GM21529 (cell line): ENCODE data around the gene BICC1.

ENCODE experiments used
- ATAC-seq: cut with Tn5 transposase; IDR thresholded peaks from one replicate; pipeline ENCODE4 v1.9.1; 2021; ENCODE audit not compliant: unreplicated experiment

The BICC1 gene

GRCh38 chr10:58734116-58734515, 221.4 kb downstream of the BICC1 start:
- ATAC-seq = no peak

DNA sequence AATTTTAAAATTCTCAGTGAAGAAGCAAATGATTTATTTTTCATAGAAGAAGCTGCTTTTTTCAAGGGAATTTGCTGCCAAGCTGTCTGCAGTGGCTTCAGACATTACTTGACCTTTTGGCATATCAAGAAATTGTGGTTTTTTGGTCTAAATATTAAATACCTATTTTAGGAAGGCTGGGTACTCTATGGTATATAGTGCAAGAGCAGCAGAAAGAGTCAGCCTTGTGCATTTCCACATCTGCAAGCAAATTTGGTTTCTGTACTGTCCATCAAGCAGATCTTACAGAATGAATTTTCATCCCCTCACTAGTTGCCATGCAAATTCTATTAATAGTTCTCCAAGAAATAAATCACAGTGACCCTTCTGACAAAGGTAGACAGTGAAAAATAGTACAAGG, 222.0 kb downstream of the BICC1 start:
- ATAC-seq = no peak

DNA sequence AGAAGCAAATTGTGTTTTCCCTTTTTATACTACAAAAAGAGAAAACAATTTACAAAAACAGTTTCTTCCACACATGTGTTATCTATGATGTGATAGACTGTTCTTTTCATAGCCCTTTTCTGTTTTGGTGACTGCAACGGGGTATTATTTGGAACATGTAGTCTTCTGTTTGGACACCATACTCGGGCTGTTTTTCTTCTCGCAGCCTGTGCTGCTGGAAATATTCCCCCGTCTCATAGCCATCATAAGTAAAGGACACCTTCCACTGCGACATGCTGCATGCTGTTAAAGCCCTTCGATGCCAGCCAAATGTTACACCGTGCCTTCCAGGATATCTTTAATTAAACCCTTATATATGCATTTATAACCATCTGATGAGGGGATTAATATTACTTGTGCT, 222.4 kb downstream of the BICC1 start:
- ATAC-seq = no peak

DNA sequence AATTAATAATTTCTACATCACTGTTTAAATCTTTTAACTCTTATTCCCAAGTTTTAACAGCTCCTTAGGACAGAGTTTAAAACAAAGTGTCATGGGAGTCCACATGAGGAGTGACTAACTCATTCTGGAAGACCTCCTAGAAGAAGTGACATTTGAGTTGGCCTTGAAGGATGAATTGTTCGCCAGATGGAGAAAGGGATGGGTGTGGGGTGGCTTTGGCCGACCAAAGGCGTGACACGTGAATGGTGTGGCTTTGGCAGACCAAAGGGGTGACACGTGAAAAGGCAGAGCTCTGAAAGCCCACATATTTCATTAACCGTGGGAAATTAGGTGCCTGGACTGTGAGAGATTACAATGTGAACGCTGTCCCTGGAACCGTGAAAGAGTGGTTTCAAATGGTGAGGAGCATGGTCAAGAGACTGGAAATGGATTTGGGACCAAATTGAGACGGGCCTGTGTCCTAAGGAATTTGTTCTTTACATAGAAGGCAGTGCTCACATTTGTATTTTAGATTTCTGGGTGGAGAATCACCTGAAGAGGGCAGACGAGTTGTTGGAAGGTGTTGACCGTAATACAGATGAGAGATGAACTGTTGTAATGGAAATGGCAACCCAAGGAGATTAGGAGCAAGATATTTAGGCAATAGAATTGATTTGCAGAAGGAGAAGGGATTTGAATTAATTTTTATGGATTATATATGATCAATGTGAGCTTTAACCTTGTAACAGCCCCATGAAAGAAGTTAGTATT, 228.1 kb downstream of the BICC1 start:
- ATAC-seq = no peak

DNA sequence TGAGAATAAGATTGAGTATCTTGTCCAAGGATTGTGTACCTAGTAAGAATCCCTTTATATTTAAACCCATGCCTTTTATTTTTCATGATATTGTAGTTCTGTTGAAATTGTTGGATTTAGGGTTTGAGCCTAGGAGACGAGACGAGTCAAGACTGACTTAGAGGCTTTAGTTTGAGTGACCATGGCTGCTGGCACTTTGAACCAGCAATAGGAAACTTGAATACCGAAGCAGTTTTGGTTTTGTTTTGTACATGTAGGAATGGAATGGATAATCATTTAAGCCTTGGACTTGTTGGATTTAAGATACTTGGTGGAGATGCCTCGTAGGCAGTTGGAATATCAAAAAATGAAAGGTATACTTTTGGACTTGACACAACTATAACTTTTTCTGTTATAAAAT, 229.0 kb downstream of the BICC1 start:
- ATAC-seq = no peak

GRCh38 chr10:58742141-58742540, 229.5 kb downstream of the BICC1 start:
- no peak for ATAC-seq

DNA sequence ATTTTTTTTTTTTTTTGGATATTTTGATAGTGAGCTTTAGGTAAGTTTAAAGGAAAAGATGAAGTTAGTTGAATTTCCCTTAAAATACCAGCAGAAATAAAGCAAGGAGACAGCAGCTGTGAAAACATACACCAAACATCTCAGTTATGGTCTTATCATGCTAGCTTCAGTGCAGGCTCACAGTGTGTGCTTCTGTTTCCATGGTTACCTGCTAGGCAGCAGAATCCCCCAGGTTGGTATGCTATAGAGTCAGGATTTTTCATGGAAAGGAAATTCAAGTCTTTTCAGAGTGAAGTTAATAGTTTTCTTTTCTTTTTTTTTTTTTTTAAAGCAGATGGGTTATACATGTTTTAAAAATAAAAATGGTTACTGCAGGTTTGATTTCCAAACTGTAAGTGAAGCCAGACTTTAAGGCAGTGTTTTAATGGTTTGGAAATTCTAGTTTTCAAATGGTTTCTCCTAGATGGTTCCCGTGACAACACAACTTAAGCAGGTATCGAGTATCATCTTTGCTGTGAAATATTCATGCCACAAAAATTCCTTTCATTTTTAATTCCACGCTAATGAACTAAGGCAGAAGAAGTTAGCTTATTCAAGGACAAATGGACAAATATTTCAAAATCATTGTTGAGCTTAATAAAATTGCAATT, 230.9 kb downstream of the BICC1 start:
- ATAC-seq = no peak

DNA sequence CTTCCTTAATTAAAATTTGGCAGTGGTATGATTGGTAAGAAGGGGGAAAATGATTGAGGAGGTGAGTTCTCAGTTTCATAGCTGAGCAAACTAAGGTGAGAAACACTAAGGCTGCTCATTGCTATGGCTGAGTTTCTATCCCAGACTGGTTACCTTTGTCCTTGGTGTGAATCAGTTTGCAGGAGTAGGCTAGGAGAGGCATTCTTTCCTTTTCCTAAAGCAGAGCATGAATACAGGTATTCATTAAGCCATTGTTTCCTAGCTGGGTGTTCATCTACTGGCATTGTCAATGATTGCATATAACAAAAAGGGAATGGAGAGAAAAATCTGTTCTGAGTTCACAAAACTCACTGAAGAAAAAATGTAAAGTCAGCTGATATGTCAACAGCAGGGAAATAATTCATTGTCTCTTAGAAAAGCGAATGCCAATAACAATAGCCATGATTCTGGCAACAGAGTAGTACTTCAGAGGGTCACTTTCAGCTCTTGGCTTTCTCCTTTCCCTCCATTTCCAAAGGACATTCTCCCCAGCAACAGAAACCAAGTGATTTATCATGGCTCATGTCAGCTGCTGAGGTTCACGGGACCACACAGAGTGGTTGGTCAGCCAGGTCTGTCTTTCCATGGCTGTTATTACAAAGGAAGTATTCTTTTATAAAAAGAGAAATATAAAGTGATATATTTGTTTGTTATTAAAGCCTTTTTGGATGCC, 234.0 kb downstream of the BICC1 start:
- no peak for ATAC-seq

DNA sequence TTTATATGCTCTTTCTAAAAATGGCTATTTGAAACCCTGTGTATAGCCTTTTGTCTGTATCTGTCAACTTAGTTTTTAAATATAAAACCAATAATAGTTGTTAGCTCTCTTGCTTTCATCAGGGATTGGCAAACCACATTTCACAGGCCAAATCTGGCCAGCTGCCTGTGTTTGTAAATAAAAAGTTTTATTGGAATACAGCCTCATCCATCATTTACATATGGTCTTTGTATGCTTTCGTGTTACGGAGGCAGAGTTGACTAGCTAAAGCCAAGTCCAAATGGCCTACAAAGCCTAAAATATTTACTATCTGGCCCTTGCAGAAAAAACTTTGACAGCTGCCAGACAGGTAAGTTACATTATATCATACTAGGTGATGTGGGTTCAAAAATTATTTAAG, 235.0 kb downstream of the BICC1 start:
- ATAC-seq = no peak

DNA sequence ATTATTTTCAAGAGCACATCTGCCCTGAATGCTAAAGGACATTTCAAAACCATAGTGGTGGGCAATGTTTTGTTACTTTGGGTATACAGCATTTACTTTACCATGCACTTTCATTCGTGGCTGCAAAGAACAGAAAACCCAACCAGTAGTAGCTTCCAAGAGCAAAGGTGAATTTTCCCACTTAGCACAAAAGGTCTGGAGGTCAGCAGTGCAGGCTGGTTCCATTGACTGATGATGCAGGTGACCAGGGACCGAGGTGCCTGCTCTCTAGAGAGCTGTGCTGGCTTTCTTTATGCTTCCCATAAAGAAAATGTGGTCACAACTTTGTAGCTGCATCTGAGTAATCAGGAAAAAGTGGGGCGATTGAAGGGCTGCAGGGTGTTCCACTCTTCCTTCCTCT, 240.0 kb downstream of the BICC1 start:
- no peak for ATAC-seq

DNA sequence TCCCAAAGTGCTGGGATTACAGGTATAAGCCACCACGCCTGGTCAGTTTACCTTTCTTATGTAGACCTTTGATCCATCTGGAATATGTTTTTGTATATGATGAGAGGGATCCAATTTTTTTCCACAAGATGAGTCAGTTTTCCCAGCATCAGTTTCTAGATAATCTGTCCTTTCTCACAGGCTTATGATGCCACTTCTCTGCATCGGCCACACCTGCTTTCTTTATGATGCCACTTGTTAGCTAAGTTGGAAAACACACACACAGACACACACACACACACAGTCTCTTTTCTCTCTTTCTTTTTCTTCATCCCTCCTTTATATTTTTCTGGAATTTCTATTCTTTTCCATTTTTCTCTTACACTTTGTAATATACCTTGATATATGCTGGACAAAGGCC, 240.8 kb downstream of the BICC1 start:
- ATAC-seq = no peak

DNA sequence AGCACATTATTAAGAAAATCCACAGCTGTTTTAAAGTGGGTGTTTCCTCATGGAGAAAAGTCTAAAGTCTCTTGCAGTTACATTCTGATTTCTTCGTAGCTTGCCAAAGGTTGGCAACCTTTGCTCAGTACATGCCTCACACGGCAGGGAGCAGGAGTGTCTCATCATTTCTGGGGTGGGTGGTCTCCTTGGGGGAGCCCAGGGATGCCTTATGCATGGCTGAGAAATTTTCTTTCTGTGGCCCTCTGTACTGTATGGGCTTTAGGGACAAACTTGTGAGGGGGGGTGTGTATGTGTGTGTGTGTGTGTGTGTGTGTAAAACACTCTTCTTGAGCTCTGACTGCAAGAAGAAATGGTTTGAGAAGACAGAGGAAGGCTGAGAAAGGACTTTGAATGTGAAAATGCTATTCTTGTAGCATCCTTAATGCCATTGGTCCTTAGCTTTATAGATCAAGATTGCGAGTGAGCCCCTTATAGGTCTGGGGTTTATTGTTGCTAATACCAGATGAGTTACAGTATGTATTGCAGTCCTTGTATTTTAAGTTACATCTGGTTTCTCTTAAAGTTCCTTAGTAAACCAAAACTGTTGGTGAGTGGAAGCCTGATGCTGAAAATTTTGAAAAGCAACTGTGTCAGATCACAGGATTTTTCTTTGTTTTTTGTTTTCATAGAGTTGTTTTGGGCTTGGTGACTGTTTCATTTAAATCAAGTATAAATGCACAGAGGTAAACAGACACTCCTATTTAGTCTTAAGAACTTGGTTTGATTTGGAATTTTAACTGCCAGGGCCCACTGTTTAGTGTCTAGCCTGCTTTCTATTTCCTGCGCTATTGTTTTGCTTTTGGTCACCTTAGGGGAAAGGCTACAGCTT, 242.0 kb downstream of the BICC1 start:
- no peak for ATAC-seq

DNA sequence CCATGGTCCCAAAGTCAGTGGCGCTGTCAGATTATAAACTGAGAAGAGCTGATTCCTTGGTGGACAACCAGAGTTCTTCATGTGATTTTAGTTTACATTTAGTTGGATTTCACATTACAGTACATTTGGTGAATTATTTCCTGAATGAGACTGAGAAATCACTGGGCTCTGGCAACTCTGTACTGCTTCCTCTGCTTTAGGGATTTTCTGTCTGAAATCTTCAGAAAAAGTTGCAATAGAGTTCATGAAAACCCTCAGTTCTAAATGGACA, 242.6 kb downstream of the BICC1 start:
- no peak for ATAC-seq

DNA sequence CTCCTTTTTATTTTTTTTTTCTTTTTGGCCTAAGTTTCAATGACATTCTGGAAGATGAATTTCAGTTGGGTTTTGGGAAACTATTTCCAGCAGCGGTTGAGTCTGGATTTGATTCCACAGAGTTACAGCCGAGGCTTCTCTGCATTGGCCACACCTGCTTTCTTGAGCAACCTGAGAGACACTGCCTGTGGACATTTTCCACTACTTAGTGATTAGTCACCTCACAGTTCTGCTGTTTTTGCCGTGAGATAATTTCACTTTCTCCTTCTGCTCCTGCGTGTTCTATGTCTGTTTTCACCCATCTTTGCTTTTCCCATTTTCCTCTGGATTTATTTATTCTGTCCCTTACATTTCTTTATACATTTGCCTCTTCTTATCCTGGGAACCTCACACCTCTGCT, 243.0 kb downstream of the BICC1 start:
- no peak for ATAC-seq

DNA sequence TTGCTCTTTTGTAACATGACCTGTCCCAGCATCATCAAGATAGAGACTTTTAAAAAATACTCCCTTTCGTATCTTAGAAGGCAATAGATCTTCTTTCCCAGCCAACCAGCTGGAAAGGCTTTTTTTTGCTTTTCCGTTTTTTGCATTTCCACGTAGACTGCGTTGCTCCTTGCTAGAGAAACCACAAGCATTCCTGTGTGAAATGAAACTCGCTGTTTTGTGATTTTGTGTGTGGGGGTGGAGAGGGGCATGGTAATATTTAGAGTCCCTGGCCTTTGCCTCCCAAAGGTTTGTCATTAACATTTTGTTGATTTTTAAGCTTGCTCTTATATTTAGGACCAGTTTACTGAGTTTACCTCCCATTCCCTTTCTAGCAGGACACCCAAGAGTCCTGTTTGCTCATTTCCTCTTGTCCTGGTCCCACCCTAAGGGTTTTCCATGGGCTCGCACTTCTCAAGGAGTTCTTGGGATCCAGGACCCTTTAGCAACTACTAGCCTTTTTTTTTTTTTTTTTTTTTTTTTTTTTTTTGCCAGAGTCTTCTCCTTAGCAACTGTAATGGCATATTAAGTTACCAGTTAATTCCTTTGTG, 243.6 kb downstream of the BICC1 start:
- no peak for ATAC-seq

DNA sequence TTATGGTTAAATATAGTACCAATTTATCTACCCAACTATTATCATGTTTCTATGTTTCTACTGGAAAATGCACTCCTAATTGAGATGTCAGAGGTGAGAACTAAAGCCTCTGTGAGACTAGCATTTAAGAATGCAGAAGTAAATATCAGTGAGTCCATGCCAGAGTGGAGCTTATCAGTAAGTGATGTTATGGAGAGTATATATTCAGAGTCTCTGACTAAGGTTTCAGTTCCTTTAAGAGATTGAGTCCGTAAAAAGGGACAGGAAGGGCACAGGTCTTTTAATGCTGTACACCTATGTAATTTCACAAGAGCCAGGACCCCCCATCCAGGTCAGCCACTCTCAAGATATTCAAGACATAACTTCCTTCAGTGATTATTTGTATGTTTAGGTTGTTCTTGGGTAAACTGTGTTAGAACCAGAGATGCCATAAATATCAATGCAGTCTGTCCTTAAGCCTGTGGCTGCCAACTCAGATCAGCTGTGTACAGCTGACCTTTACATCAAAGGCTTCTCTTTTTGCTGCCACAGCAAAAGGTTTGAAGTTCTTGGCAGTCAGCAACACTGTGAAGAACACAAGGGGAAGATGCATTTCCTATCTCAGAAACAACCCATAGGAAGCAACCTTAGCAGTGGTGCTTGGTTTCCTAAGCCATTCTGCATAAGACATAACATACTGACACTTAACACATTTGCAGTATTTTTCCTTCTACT, 244.8 kb downstream of the BICC1 start:
- ATAC-seq = peak; percentile 54

GRCh38 chr10:58758321-58758720, 245.6 kb downstream of the BICC1 start:
- no peak for ATAC-seq

DNA sequence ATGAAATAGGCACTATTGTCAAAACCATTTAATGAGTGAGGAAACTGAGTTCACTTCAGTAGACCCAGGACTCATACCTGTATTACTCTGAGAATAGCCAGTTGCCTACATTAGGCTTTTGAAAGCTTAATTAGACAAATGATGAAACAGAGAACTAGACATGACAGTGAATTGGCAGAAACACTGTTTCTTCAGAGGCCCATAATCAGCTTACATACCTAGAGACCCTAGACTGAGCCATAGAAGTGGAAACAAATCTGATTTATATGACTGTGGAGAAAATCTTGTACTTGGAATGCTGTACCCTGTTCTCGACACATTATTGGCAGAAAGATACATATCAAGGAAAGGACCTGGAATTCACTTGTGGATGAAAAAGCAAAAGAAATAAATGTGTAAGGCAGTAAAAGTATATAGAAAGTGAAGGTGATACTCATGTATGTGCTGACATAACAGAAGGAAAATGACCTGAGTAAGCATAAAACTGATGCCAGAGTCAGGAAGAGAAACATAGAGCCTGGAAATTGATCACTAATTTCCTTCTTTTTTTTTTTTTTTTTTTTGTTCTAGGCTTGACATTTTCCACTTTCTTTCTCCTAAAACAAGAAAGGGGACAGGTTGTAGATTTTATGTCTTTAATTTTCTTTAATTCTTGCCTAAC, 251.5 kb downstream of the BICC1 start:
- no peak for ATAC-seq

DNA sequence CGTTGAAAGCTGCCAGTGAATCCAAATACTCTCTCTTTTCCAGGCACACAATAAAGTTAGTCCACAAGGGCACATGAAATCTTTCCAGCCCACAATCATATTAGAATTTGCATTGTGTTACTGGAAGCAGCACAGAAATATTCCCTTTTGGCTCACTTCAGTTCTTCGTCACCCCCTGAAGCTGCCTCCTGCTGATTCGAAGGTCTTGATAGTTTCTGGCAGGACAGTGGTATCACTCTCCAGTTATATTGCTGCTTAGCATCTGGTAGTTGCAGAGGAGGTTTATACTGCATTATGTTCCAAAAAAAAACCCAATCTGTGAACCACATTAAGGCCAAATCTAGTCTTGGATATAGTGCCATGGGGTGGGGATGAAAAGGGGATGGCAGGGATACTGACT, 253.2 kb downstream of the BICC1 start:
- no peak for ATAC-seq

DNA sequence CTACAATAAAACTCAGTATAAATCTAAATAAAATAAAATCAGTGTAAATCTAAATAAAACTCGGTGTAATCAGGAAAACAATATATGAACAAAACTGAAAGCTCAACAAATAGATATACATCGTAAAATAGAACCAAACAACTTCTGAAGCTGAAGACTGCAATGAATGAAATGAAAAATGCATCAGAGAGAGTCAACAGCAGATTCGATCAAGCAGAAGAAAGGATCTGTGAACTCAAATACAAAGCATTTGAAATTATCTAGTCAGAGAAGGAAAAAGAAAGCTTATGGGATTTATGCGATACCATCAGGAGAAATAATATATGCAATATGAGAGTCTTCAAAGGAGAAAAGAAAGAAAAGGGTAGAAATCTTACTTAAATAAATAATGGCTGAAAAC, 255.0 kb downstream of the BICC1 start:
- no peak for ATAC-seq
